Activated CD4-positive, alpha-beta T cell treated with anti-CD3 and anti-CD28 coated beads, Interleukin-2, Interleukin-6, amounts not matched to agents 100 ng/mL and 50 ng/mL, durations not matched to agents 16 hours and 8 hours (primary cell): ENCODE data around the gene RPUSD4.
"Not testable (repeated sequence)": the region's sequence is repeated elsewhere in the genome, so short reads cannot be mapped to it uniquely, and the experiment has no call there.

Source experiments
- DNase-seq: peaks from one replicate; pipeline ENCODE4 v3.0.0-alpha.2; 2020

RPUSD4 gene, protein sequence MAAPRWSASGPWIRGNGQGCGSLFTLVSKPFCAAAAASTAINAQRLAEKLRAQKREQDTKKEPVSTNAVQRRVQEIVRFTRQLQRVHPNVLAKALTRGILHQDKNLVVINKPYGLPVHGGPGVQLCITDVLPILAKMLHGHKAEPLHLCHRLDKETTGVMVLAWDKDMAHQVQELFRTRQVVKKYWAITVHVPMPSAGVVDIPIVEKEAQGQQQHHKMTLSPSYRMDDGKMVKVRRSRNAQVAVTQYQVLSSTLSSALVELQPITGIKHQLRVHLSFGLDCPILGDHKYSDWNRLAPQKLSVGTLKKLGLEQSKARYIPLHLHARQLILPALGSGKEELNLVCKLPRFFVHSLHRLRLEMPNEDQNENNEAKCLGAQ

DNA sequence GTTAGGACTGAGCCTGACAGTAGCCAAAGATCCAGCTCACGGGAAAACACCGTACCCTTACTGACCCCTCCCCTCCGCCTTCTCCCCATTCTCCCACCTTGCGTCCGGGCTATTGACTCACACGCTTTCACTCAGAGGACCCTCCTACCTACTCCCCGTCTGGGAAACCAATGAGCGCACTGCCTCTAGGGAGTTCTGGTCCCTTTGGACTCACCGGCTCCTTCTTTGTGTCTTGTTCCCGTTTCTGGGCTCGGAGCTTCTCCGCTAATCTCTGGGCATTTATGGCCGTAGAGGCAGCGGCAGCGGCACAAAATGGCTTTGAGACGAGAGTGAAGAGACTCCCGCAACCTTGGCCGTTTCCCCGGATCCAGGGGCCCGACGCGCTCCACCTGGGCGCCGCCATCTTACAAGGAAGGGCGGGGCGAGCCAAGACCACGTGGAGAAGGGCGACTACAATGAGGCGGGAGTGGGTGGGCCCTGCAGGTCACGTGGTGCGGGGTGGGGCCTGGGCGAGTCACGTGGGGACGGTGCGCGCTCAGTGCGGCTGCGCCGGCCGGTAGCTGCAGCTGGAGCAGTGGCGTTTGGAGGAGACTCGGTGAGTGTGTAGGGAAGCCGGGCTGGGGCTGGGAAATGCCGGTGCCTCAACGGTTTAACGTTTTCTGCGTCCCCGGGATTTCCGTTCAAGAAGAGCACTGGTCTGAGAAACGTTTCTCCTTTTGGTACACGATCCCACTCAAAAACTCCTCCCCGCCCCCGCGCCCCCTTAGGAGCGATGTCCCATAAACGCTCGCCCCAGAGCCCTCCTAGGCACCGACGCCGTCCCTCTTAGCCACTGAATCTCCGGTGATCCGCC is at the start of gene RPUSD4, which contains the start of gene FAM118B:
TSS of gene RPUSD4 (minus strand) at position 415 of the 853 bp plus-strand sequence. CDS start at position 403, 12 bp downstream.
TSS of gene FAM118B (plus strand) at position 547 of the 853 bp plus-strand sequence. CDS start 23,220 bp downstream, outside the sequence.
- DNase-seq: peak; percentile 98

DNA sequence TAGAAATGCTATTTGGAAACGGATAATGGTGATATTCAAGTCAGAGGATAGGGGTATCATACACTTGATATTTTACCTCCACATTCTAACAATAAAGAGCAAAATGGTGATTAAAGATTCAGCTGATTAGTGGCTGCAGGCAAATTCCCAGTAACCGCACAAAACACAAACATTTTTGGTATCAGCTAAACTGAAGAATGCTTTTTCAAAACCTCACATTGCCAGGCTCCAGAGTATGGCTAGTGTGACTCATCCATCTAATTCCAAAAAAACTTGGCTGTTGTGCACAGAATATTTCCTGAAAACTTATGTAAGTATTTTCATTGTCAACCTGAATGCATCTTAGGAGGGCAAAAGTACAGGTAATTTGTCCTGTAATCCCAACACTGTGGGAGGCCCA is 46.3 kb upstream of the RPUSD4 start:
- DNase-seq: no peak

DNA sequence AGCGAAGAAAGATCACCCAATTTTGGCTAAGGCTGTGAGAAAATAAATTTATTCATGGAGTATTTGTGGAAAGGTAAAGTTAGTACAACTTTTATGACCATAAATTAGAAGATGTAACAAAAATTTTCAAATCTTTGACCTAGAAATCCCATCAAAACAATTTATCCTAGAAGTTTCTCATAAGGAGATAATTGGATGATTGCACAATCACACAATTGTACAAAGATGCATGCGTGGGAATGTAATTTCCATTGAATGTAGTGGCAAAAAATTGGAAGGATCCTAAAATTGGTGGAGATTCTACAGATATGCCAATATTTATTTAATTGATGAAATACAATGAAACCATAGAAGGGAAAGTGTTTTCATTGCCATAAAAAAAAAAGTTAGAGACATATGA is 45.7 kb upstream of the RPUSD4 start:
- DNase-seq: no peak

DNA sequence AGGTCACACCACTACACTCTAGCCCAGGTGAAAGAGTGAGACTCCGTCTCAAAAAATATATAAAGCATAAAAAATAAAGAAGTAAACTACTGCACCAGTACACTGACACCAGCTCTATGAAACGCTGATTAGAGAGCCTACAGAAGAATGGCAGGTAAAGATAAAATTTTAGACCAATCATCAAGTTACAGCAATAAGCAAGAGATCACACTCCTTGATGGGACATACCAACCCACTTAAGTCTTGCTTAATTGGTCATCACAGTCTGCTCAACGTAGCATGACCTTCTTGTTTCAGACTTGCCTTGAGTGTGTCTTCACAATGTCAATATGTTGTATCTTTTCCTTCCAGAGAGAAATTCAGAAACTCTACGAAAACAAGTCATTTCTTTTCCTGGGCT is 44.8 kb upstream of the RPUSD4 start:
- DNase-seq: no peak

DNA sequence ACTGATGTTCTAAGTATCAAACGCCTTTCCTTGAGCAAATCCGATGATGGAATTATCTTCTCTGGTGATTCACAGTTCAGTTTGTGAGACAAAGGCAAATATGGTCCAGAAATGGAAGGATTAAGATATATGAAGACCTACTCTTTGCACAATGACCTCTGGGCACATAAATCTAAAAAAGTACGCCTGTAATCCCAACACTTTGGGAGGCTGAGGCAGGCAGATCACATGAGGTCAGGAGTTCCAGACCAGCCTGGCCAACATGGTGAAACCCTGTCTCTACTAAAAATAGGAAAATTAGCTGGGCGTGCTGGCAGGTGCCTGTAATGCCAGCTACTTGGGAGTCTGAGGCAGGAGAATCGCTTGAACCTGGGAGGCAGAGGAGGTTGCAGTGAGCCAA is 44.1 kb upstream of the RPUSD4 start:
- DNase-seq: not testable (repeated sequence)

DNA sequence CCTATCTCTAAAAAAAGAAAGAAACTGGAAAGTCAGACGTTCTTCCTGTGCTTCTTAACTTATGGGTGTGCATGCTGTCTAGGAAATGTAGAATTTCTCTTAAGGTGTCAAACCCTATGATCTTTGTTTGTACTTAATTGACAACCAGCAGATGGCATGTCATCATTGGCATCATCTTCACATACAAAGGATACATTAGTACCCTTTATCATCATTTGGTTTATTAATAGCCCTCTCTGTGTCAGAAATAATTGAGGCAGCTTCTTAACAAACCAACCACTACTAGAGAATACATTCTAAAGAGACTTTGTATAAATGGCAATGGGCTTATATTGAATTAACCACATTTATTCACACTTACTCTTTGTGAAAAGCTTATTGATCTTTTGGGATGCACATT is 43.4 kb upstream of the RPUSD4 start:
- no peak for DNase-seq

DNA sequence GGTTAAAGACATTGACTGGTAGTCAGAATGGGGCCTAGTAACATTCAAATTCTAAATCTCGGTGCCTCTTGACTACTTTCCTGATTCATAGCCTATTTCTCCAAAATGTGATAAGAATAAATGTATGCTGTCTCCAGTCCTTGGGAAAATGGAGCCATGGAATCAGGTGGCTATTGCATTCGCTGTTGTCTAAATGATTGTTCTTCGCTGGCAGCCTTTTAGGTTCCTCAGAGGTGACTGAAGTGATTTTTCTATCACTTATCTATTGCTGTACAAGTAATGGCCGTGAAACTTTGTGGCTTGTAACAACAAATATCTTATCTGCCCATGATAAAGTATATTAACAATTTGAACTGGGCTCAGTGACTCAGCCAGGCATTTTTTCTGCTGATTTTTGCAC is 41.8 kb upstream of the RPUSD4 start:
- no peak for DNase-seq

DNA sequence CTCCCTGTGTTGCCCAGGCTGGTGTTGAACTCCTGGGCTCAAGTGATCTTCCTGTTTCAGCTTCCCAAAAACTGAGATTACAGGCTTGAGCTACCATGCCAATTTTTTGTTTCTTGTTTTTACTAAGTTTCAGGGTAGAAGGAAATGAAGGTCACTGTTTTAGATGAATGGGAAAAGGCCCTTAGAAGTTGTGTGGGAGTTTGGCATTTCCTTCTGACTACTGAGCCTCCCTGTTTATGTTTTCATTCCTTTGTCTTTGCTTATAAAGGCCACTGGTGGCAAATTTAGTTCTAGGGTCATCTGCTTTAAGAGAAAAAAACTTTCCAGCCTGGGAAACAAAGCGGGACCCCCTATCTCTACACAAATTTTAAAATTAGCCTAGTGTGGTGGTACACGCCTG is 35.2 kb upstream of the RPUSD4 start:
- DNase-seq: no peak

DNA sequence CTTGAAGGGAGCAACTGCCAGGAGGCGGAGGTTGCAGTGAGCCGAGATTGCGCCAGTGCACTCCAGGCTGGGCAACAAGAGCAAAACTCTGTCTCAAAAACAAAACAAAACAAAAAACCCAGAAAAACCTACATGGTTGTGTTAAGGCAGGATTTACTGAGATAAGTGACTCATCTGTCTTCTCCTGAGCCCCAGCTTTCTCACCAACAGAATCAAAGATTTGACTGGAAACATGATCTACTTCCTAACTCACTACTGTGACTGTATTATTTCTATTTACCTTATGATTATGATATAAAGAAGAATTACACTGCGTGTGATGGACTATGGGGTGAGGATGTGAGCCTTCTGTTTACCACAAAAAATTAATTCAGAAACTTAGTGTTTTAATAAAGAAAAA is 21.9 kb upstream of the RPUSD4 start:
- DNase-seq: no peak

DNA sequence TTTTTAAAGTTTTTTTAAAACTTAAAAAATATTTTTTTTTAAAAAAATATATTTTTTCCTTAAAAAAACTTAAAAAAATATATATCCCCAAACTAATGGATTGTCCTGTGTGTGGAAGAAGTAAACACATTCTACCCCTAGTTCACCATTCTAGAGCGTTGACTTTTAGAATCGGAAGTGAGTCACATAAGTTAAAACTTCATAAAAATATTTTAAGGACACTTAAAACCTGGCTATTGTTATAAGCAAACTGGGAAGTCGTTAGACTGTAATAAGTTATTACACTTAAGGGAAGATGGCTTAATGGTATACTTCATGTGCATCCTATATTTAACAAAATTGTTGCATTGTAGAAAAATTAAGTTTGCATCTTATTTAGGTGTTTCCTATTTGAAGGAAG is 21.2 kb upstream of the RPUSD4 start:
- no peak for DNase-seq

DNA sequence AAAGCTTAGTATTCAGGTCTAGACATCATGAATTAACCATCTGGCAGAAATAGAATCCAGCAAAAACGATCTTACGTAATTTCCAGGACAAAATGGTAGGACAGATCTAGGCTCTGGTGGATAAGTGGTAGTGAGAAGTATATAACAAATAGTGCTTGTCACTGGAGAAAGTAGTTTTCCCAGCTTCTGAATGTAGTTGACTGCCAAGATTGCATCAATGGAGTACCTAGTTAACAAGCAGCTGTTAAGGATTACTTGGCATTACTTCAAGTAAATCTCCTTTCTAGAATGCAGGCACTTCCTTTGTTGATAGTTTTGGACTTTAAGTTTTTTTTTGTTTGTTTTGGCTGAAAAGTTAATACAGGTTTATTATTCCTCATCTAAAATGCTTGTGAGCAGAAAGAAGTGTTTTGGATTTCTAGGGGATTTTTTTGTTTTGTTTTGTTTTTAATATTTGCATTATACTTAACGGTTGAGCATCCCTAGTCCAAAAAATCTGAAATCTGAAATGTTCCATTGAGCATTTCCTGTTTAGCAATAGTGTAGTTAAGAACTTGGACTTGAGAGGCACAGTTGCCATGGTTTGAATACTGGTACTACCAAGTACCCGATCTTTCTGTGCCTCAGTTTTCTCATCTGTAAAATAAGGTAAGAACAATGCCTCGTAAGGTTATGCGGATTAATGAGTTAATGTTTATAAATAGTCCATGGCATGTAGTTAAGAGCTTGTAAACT is 20.4 kb upstream of the RPUSD4 start:
- no peak for DNase-seq

DNA sequence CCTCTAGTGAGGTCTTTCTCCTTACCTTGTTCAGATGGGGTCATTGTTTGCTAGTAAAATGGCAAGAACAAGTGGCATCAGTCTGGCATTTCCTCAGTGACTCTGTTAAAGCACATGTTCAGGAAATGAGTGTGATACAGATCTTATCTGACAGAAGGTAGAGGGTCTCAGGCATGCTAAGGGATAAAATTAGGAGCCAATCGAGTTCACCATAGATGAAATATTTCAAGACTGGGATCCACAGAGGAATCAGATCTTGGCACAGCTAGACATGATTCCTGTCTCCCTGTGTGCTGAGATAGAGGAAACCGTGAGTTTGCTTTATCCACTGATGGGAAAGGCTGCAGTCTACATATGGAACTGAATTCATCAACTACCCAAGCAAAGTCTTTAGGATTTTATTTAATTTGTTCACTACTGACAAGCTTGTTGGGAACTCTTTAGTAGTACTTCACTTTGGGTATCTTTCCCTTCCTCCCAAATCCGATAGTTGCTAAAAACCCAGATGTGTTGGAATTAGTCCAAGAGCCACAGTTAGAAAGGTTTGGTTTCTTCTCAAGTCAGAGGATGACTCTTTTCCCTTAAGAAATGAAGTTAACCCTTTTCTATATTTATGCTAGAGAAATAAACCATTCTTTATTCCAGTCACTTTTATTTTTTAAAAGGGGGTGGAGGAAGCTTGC is 18.5 kb upstream of the RPUSD4 start:
- no peak for DNase-seq

DNA sequence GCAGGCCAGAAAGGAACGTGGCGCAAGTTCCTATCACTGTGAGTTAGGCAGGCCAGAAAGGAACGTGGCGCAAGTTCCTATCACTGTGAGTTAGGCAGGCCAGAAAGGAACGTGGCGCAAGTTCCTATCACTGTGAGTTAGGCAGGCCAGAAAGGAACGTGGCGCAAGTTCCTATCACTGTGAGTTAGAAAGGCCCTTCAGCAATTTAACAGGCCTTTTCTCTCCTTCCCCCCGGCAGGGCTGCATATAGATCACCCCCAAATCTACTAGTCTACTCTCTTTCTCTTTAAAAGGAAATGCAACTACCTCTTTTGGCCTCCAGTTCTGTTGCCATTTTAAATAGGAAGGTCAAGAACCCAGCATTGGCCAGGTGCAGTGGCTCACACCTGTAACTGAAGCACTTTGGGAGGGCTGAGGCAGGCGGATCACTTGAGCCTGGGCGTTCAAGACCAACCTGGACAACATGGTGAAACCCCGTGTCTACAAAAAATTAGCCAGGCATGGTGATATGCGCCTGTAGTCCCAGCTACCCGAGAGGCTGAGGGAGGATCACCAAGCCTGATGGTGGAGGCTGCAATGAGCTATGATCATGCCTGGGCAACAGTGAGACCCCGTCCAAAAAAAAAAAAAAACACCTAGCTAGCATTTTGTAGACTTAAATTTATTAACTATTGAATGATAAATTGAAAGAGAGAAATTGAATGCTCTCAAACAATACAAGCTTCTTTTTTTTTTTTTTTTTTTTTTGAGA is 15.1 kb upstream of the RPUSD4 start:
- no peak for DNase-seq

DNA sequence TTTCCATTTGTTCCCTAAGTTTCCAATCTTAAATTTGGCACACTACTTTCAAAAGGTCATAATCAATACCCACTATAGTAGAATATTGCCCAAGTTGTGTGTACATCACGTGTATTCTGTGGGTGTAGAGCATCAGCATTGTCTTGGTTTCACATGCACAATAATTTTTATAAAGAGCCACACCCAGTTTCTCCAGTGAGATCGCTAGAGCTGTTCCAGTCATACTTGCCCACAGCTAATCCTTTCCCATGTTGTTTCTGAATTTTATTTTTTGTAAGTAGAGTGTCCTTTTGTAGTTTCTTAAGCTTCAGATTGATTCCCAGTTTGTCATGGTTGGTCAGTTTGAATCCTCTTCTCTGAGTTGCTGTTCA is 13.8 kb upstream of the RPUSD4 start:
- no peak for DNase-seq

DNA sequence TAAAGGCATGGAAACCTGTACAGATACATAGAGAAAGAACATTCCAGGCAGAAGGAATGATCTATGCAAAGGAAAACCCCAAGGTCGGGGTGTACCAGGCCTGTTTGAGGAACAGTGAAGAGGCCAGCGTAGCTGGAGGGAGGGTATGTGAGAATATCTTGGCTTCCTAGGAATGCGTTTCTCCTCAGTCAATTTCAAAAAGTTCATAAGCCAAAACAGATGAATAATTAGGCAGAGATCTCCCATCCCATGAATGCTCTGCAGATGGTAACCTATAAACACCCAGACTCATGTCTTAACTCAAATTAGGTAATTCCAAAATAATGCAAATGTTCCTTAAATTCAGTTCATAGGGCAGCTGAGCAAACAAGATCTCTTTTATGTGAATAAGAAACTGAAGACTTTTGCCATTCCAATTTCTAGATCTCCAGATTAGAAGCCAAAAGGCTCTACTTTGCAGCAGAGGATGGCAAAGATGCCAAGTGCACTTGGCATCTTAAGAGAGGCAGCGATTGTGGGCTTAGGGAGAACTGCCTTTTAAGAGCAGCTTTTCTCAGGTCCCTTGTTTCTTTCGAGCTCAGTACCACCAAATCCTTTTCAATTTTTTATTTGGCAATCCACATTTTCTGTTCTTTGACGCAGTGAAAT is 13.3 kb upstream of the RPUSD4 start:
- no peak for DNase-seq

DNA sequence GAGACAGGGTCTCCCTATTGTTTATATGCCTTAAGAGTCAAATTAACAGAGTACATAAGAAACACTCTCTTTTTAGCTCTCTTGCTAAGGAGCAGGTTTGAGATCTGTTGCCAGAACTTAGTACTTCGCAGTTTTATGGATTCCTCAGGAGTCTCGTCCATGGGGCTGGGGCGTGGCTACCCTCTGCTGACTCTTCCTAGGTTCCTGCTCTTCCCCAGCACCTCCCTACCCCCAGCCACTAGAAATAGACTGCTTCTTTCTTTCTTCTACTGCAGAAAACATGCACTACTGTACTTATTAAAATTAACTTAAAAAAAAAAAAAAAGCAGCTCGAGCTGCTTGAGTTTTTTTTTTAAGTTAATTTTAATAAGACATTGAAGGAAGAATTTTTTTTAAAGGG is 8.1 kb upstream of the RPUSD4 start:
- DNase-seq: no peak

DNA sequence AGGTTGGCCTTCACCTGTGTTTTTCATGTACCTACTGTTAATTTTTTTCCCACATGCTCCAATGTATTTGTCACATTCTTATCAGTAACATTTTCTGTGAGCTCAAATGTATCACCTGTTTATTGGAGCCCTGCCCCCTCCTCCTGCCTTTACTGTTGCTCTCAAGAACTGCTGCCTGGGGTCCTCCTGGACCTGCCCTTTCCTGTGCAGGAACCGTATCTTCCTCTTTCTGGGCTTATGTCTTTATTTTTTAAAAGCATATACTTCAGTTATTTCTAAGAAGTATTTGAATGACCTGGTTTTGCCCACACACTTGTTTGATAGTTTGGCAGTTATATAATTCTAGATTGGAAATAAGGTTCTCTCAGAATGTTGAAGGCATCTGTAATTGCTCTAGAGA is 6.0 kb upstream of the RPUSD4 start:
- no peak for DNase-seq

DNA sequence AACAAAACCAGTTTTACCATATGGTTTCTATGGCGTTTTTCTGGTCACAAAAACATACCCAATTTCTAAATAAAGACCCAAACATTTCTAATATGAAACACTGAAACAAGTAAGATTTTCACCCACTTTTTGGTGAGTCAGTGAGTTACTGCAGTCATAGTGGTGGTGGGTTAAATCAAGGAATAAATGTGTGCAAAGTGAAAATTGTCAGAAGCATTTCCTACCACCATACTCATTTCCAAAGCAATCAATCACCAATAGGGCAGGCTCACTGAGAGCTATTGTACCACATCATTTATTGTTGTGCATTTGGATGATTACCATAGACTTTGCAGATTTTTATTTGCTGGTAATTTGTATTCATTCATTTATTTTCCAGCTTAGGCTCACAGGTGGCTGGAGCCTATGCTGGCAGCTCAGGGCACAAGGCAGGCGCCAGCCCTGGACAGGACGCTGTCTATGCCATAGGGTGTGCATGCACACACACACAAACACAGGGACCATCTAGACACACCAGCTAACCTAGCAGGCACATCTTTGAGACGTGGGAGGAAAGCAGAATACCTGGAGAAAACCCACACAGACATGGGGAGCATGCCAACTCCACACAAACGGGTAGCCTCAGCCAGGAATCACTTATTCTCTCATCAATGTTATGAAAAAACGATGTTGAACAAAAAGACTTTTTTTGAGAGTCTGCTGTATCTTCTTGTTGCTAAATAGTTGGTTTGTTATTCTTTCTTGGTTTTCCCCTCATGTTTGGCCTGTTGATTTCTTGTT is 5.3 kb upstream of the RPUSD4 start:
- DNase-seq: peak; percentile 27

DNA sequence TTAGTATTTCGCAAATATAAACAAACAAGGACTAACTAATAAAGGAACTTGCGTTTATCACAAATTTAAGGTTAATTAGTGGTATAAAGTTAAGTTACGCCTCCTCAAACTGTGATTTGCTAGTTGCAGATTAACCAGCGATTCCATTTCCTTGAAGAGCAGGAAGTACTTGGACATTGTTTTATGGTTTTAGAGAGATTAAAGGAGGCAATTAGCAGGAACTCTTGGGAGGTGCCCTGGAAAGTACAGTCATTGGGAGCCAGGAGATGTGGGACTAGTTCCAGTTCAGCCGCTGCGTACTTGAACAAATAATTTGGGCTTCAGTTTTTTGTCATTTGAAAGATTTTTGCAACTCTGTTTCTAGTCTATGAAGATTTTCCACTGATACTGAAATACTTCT is 3.4 kb upstream of the RPUSD4 start:
- no peak for DNase-seq

DNA sequence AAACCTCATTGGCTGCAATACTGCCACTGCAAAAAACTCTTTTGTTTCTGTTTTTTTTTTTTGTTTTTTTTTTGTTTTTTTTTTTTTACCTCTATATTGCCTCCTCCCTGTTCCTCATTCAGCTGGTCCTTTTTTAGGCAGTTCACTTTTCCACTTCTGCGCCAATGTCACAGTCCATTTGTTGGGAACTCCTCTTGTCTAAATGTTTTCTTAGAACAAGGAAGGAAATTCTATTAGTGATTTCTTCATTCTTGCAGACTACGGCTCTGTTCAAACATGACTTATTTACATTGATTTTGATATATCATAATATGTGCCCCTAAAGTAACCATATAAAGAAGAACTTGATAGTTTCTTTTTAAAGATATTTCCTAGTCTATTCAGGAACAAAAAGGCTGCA is 3.0 kb upstream of the RPUSD4 start:
- DNase-seq: no peak
